SK-N-SH treated with all-trans-retinoic acid at 6 μM for 48 hours (cell line): ENCODE results near the gene CLCN4.

ENCODE experiments used
- CREB5 ChIP-seq: fragments of 250-450 bp; sonication (Bioruptor Pico); IDR thresholded peaks from 2 replicates; pipeline ENCODE4 v1.5.1; 2020; ENCODE audit warnings: low read depth, mild to moderate bottlenecking, moderate library complexity
- ZFP30 ChIP-seq: fragments of 450-650 bp; formaldehyde crosslinking; IDR thresholded peaks from 2 replicates; pipeline ENCODE4 v1.5.0; 2022; ENCODE audit warnings: mild to moderate bottlenecking, moderate library complexity

- TF ChIP-seq CREB5 (no peak), ZFP30 (CRISPR knock-in tag) (no peak)
Measured at GRCh38 chrX:10152086-10152485, 4.7 kb upstream of the CLCN4 start.
